ENCODE measurements around the gene IPO8.
"Not testable (repeated sequence)": the region's sequence is repeated elsewhere in the genome, so short reads cannot be mapped to it uniquely, and the experiment has no call there.

IPO8 gene

GRCh38 chr12:30602678-30603077 is 93.0 kb downstream of the IPO8 start:
- TF ChIP-seq ZFX (IDR thresholded peaks at IDR 0.05) (no peak), CTCF (conservative IDR thresholded peaks at IDR 0.05) (no peak)
- H3K27ac ChIP-seq = no peak overlapping the region

DNA sequence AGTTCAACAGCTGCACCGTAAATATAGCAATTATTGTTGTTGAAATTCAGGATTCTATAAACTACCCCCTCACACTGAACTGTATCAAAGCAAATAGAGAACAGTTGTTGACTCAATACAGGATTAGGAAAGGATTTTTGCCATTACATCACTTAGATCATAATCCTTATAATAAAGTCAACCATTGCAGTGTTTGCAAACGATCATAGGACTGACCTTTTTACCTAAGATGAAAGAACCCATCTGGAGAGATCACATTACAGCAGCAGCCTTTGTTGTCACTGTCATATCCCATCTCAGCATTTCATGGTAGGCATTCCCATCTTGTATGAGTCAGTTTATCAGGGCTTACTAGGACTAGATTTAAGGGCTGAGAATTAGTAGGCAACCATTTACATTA is 96.1 kb downstream of the IPO8 start:
- TF ChIP-seq CTCF (conservative IDR thresholded peaks at IDR 0.05) = no peak
- TF ChIP-seq ZFX (IDR thresholded peaks at IDR 0.05) = no peak

DNA sequence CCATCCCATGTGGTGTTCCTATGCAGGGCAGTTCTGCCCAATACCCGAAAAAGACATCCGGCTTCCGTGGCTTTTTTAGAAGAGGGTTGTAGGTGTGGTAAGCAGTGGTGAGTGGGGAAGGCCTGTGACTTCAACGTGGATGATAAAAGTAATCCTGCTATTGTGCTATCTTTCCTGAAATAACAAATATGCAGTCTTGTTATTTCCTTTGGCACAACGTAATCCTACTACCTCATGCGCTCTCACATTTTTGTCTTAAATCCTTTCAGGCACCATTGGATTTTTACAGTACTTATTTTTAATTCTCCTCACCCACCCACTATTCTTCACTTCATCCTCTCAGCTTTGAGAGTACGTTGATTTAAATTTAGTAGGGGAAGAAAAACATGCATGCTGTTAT is 96.8 kb downstream of the IPO8 start:
- TF ChIP-seq ZFX (IDR thresholded peaks at IDR 0.05) (no peak), CTCF (conservative IDR thresholded peaks at IDR 0.05) (no peak)
- H3K27ac ChIP-seq = no peak overlapping the region

More for the DNA sequence above, 96.1 kb downstream of the IPO8 start:
- H3K27ac ChIP-seq = no peak overlapping the region

- H3K27ac ChIP-seq = no peak overlapping the region
- no peak for TF ChIP-seq CTCF (conservative IDR thresholded peaks at IDR 0.05)
- TF ChIP-seq ZFX (IDR thresholded peaks at IDR 0.05) = no peak
These were observed 99.9 kb downstream of the IPO8 start for GRCh38 chr12:30595742-30596141.

GRCh38 chr12:30594509-30594908 is 101.2 kb downstream of the IPO8 start:
- no peak for TF ChIP-seq CTCF (conservative IDR thresholded peaks at IDR 0.05)
- no peak for TF ChIP-seq ZFX (IDR thresholded peaks at IDR 0.05)
- H3K27ac ChIP-seq = no peak overlapping the region

GRCh38 chr12:30588572-30588971 is 107.1 kb downstream of the IPO8 start:
- H3K27ac ChIP-seq = not testable (repeated sequence)

DNA sequence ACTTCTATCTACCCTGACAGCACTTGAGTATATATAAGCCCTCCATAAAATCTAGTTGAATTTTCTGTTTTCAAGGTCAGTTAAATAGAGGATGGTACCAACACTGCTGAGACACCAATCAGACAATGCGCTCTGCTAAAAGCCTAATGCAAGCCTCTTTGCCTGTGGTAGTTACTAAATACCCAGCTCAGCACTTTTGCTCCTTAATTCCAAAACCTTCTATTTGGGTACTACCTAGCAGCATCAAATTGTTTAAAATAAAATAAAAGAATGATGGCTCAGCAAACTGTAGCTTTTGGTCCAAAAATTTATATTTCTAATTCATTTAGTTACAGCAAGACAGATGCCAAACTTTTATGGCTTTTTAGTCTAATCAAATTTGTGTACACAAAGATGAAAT is 107.9 kb downstream of the IPO8 start:
- no peak for TF ChIP-seq ZFX (IDR thresholded peaks at IDR 0.05)
- TF ChIP-seq CTCF (conservative IDR thresholded peaks at IDR 0.05) = no peak
- H3K27ac ChIP-seq = no peak overlapping the region

- TF ChIP-seq ZFX (IDR thresholded peaks at IDR 0.05) (no peak), CTCF (conservative IDR thresholded peaks at IDR 0.05) (no peak)
- H3K27ac ChIP-seq = no peak overlapping the region
These were observed 109.8 kb downstream of the IPO8 start for GRCh38 chr12:30585877-30586276.

Measured in C4-2B (cell line).